Measurements from ENCODE around the gene BAD. TPM values are rescaled to one million over a fixed set of nuclear protein-coding genes. Genes with fewer than 3 reads are reported as not detected.
A peak's percentile ranks its signal among the peaks of the same experiment; 100 is the strongest.

BAD gene
- total and polyA plus RNA-seq, 2 of the 13 experiments (the other 11 are each of a cell fraction or from before 2014, with no cell fraction given) = 17.9 to 28.5 TPM

GRCh38 chr11:64230171-64230984 is 54.1 kb downstream of the BAD start, which contains the start of gene DNAJC4 (continued):
- TF ChIP-seq TARDBP (CRISPR knock-in tag; IDR thresholded peaks at IDR 0.05) (peak; percentile 72), ZNF772 (CRISPR knock-in tag; IDR thresholded peaks at IDR 0.05) (peak; percentile 81; the same call in 1 of the 2 replicates), NCOA1 (CRISPR knock-in tag; IDR thresholded peaks at IDR 0.05) (peak; percentile 74; the same call in 1 of the 2 replicates), MTF1 (CRISPR knock-in tag; IDR thresholded peaks at IDR 0.05) (no peak), ZNF790 (CRISPR knock-in tag; IDR thresholded peaks at IDR 0.05; ENCODE audit: borderline replicate concordance) (no peak), ZNF891 (CRISPR knock-in tag; IDR thresholded peaks at IDR 0.05) (peak; percentile 77), ZZZ3 (CRISPR knock-in tag; IDR thresholded peaks at IDR 0.05; ENCODE audit: borderline replicate concordance) (no peak), ATF1 (CRISPR knock-in tag; IDR thresholded peaks at IDR 0.05) (peak; percentile 59), ZNF672 (CRISPR knock-in tag; IDR thresholded peaks at IDR 0.05) (no peak), GATA4 (IDR thresholded peaks at IDR 0.05; ENCODE audit: borderline replicate concordance, low read depth) (0 out of 2 replicates have a peak, but pooled peaks have one; percentile 52), ZNF747 (CRISPR knock-in tag; IDR thresholded peaks at IDR 0.05; ENCODE audit: borderline replicate concordance) (peak; percentile 24; the same call in 1 of the 2 replicates), TBP (CRISPR knock-in tag; IDR thresholded peaks at IDR 0.05) (no peak), TMF1 (CRISPR knock-in tag; IDR thresholded peaks at IDR 0.05; ENCODE audit: low read depth) (peak; percentile 82; the same call in 1 of the 2 replicates), TAF1 (CRISPR knock-in tag; IDR thresholded peaks at IDR 0.05) (peak; percentile 65), ZNF878 (CRISPR knock-in tag; IDR thresholded peaks at IDR 0.05) (peak; percentile 37; the same call in 1 of the 2 replicates), HIC2 (CRISPR knock-in tag; IDR thresholded peaks at IDR 0.05; ENCODE audit: low read depth) (peak; percentile 47; the same call in 1 of the 2 replicates), RFX3 (CRISPR knock-in tag; IDR thresholded peaks at IDR 0.05) (no peak), ZNF160 (CRISPR knock-in tag; IDR thresholded peaks at IDR 0.05) (no peak), ZNF431 (CRISPR knock-in tag; IDR thresholded peaks at IDR 0.05; ENCODE audit: borderline replicate concordance, low read depth) (no peak; the same call in 1 of the 2 replicates), ZNF749 (CRISPR knock-in tag; IDR thresholded peaks at IDR 0.05; ENCODE audit: borderline replicate concordance) (peak; percentile 64; the same call in 1 of the 2 replicates), FOXP1 (IDR thresholded peaks at IDR 0.05) (no peak), FOXP1 (CRISPR knock-in tag; IDR thresholded peaks at IDR 0.05) (no peak), RBFOX2 (IDR thresholded peaks at IDR 0.05; ENCODE audit: low read depth, low read length) (peak; percentile 87), MAFG (CRISPR knock-in tag; IDR thresholded peaks at IDR 0.05) (no peak), MYNN (CRISPR knock-in tag; IDR thresholded peaks at IDR 0.05; ENCODE audit: low read depth) (no peak), KAT7 (CRISPR knock-in tag; IDR thresholded peaks at IDR 0.05; ENCODE audit: borderline replicate concordance) (peak; percentile 63; the same call in 1 of the 2 replicates), SP2 (CRISPR knock-in tag; IDR thresholded peaks at IDR 0.05) (peak; percentile 55; the same call in 1 of the 2 replicates), PTBP1 (IDR thresholded peaks at IDR 0.05; ENCODE audit: low read depth, low read length, poor library complexity, severe bottlenecking) (peak; percentile 81), ZBTB21 (CRISPR knock-in tag; IDR thresholded peaks at IDR 0.05) (no peak), ZNF354B (CRISPR knock-in tag; IDR thresholded peaks at IDR 0.05) (peak; percentile 69; the same call in 1 of the 2 replicates), YEATS2 (CRISPR knock-in tag; IDR thresholded peaks at IDR 0.05; ENCODE audit: borderline replicate concordance) (peak; percentile 21; the same call in 1 of the 2 replicates)
